ENCODE measurements around the gene CDC20B.

DNA sequence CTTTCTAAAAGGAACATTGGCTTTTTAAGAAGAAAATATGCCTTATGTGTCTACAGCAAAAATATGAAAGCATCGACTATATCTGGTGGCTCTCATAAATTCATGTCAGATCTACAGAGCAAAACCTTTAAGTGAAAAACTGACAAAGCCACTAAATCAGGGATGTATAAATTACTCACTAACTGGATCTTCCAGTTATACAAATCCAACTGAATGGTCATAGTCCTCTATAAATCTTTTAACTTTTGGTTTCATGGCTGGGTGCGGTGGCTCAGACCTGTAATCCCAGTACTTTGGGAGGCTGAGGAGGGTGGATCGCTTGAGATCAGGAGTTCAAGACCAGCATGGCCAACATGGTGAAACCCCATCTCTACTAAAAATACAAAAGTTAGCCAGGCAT, 99.8 kb downstream of the CDC20B start:
- TF ChIP-seq, protein P1, sequence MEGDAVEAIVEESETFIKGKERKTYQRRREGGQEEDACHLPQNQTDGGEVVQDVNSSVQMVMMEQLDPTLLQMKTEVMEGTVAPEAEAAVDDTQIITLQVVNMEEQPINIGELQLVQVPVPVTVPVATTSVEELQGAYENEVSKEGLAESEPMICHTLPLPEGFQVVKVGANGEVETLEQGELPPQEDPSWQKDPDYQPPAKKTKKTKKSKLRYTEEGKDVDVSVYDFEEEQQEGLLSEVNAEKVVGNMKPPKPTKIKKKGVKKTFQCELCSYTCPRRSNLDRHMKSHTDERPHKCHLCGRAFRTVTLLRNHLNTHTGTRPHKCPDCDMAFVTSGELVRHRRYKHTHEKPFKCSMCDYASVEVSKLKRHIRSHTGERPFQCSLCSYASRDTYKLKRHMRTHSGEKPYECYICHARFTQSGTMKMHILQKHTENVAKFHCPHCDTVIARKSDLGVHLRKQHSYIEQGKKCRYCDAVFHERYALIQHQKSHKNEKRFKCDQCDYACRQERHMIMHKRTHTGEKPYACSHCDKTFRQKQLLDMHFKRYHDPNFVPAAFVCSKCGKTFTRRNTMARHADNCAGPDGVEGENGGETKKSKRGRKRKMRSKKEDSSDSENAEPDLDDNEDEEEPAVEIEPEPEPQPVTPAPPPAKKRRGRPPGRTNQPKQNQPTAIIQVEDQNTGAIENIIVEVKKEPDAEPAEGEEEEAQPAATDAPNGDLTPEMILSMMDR (IDR thresholded peaks at IDR 0.05), result no peak
- TF ChIP-seq ZFX (IDR thresholded peaks at IDR 0.05; ENCODE audit: borderline replicate concordance), result no peak
